Activated CD8-positive, alpha-beta T cell treated with anti-CD3 and anti-CD28 coated beads for 36 hours (primary cell): ENCODE data around the gene DDIAS. TPM values are rescaled to one million over a fixed set of nuclear protein-coding genes. Genes with fewer than 3 reads are reported as not detected.
"Not testable (repeated sequence)": the region's sequence is repeated elsewhere in the genome, so short reads cannot be mapped to it uniquely, and the experiment has no call there.

Source experiments
- ATAC-seq: fragments of 200-7000 bp; cut with Tn5 transposase; one replicate; pipeline ENCODE4 v1.10.0; 2021; ENCODE audit warnings: mild to moderate bottlenecking, moderate library complexity
- CTCF ChIA-PET: fragments of 350-600 bp; sonication (Branson Sonifier 250); formaldehyde crosslinking; loops from one replicate; lab custom pipeline; 2021; ENCODE audit warnings: antibody characterized with exemption; lab: Charles Lee
- POLR2A ChIA-PET: fragments of 350-600 bp; sonication (Branson Sonifier 250); formaldehyde crosslinking; loops from one replicate; lab custom pipeline; 2021; ENCODE audit warnings: antibody characterized with exemption; lab: Charles Lee
- DNase-seq: peaks from one replicate; pipeline ENCODE4 v3.0.0-alpha.2; 2020
- H3K27ac Mint-ChIP-seq: one replicate; pipeline ENCODE4 v1.8.0; 2021; ENCODE audit warnings: mild to moderate bottlenecking, mixed read lengths
- H3K27me3 Mint-ChIP-seq: one replicate; pipeline ENCODE4 v1.8.0; 2021; ENCODE audit warnings: mixed read lengths
- H3K36me3 Mint-ChIP-seq: one replicate; pipeline ENCODE4 v1.8.0; 2021; ENCODE audit warnings: low read depth, mixed read lengths
- H3K4me1 Mint-ChIP-seq: one replicate; pipeline ENCODE4 v1.8.0; 2021; ENCODE audit warnings: low read depth, mixed read lengths
- H3K4me3 Mint-ChIP-seq: one replicate; pipeline ENCODE4 v1.8.0; 2021; ENCODE audit warnings: mild to moderate bottlenecking, moderate library complexity, mixed read lengths
- H3K9me3 Mint-ChIP-seq: one replicate; pipeline ENCODE4 v1.8.0; 2021; ENCODE audit warnings: mixed read lengths
- intact Hi-C: fragments of 100-400 bp; cut with micrococcal nuclease; formaldehyde crosslinking; loops from one replicate; pipeline ENCODE4 v1.10.0; 2022
- total RNA-seq, 2 experiments: library from RNA; stranded (reverse); gene quantifications; one replicate each; pipeline ENCODE4 v1.2.3, GENCODE V29; 2021
- TF ChIP-seq, protein P1 (sequence below): fragments of 200-600 bp; IDR thresholded peaks from one replicate; pipeline ENCODE4 v1.8.0; 2022; ENCODE audit warnings: antibody characterized with exemption, mild to moderate bottlenecking

The DDIAS gene
- total RNA-seq, 2 experiments from 2014 or later = 19.5 to 22.3 TPM

DNA sequence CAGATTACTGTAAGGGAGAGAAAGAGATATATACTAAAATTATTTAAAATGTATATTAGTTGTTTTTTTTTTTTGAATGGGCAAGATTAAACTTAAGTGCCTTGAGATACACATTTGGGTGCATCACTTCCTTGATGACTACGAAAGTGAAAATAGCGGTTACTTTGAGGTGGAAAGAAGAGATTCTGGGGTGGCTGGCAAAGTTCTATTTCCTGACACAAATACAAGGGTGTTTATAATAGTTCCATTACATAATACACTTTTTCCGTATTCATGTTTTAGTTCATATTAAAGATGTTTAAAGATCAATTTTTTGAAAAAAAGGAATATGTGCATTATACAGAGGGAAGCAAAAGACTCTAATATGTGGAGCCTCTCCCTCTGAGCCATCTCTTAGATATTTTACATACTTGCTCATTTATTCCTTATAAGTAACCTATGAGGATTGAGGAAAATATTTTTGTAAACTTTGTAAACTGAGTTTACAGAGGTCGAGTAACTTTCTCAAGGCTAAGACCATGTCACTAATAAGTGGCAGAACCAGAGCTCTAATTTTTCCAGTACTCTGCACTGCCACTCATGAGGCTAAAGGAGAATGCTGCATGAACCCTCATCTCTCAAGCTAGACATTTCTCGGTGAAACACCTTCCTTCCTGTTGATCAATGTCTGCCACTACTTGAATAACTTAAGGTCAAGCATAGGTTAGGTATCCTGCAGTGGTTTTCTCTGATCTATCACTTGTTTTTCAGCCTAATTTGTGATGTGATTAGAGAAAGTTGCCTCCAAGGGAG is 58.6 kb downstream of the DDIAS start:
- TF ChIP-seq, protein P1, sequence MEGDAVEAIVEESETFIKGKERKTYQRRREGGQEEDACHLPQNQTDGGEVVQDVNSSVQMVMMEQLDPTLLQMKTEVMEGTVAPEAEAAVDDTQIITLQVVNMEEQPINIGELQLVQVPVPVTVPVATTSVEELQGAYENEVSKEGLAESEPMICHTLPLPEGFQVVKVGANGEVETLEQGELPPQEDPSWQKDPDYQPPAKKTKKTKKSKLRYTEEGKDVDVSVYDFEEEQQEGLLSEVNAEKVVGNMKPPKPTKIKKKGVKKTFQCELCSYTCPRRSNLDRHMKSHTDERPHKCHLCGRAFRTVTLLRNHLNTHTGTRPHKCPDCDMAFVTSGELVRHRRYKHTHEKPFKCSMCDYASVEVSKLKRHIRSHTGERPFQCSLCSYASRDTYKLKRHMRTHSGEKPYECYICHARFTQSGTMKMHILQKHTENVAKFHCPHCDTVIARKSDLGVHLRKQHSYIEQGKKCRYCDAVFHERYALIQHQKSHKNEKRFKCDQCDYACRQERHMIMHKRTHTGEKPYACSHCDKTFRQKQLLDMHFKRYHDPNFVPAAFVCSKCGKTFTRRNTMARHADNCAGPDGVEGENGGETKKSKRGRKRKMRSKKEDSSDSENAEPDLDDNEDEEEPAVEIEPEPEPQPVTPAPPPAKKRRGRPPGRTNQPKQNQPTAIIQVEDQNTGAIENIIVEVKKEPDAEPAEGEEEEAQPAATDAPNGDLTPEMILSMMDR = no peak
- ChIA-PET CTCF (interaction anchor here (1.0 to 1.2 kb wide), 3 partner anchors 39 to 289 kb away, joined by 3 read pairs; no protein-coding TSS in a partner anchor), POLR2A (interaction anchor here (1.0 to 3.0 kb wide), 6 partner anchors 29 to 112 kb away, joined by 3 to 15 read pairs (median 3); partner anchors contain the start of genes DDIAS, PRCP and RAB30)
- ATAC-seq (peak; percentile 82), DNase-seq (peak; percentile 65)
- H3K27me3 Mint-ChIP-seq = no peaks in the 10 kb centered on the region
- H3K27ac Mint-ChIP-seq = peak overlapping the region; percentile 62
- H3K36me3 Mint-ChIP-seq = peaks cover 33% of the 10 kb centered on the region
- intact Hi-C loops = loop anchor here (1.0 to 5.0 kb wide), 4 partner anchors 17 to 197 kb away; partner anchors contain the start of genes PCF11 and RAB30
- peaks cover 82% of the 10 kb centered on the region for H3K4me1 Mint-ChIP-seq
- H3K4me3 Mint-ChIP-seq = peak overlapping the region; percentile 42
- peaks cover 33% of the 10 kb centered on the region for H3K9me3 Mint-ChIP-seq

DNA sequence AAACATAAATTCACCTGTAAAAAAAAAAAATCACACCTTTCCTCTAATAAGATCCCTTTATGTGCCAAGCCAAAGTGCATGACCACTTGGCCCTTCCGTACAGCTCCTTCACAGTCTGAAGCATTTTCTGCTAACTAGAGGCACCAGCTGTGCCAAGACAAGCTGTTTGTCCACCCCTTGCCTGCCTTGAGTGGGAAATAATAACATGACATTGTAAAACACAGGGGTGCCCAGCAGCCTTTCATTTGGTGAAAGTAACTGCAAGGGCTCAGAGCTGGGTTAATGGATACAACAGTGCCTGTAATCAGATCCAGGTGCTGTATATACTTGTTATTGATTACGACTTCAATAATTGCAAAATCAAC is 59.2 kb downstream of the DDIAS start:
- ATAC-seq (no peak), DNase-seq (no peak)
- peaks cover 82% of the 10 kb centered on the region for H3K4me1 Mint-ChIP-seq
- H3K27ac Mint-ChIP-seq = peak overlapping the region; percentile 62
- ChIA-PET CTCF (interaction anchor here (1.0 to 1.5 kb wide), 4 partner anchors 14 to 288 kb away, joined by 3 to 4 read pairs (median 3); no protein-coding TSS in a partner anchor), POLR2A (interaction anchor here (0.6 to 2.0 kb wide), 3 partner anchors 60 to 153 kb away, joined by 4 to 5 read pairs (median 4); partner anchors contain the start of genes DDIAS, PRCP and RAB30)
- no peaks in the 10 kb centered on the region for H3K27me3 Mint-ChIP-seq
- peaks cover 30% of the 10 kb centered on the region for H3K9me3 Mint-ChIP-seq
- H3K36me3 Mint-ChIP-seq = peaks cover 27% of the 10 kb centered on the region
- intact Hi-C loops = loop anchor here (1.0 to 5.0 kb wide), 4 partner anchors 16 to 197 kb away; partner anchors contain the start of genes PCF11 and RAB30
- peak overlapping the region; percentile 42 for H3K4me3 Mint-ChIP-seq
- TF ChIP-seq, protein P1 = no peak

DNA sequence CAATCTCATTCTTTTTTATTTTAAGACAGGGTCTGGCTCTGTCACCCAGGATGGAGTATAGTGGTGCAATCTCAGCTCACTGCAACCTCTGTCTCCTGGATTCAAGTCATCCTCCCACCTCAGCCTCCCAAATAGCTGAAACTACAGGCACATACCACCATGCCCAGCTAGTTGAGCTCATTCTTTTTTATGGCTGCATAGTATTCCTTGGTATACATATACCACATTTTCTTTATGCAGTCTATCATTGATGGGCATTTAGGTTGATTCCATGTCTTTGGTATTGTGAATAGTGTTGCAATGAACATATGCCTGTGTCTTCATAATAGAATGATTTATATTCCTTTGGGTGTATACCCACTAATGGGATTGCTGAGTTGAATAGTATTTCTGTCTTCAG is 60.5 kb downstream of the DDIAS start:
- H3K4me3 Mint-ChIP-seq, ATAC-seq, DNase-seq, H3K27me3 Mint-ChIP-seq, H3K27ac Mint-ChIP-seq: not testable (repeated sequence)
- Mint-ChIP-seq H3K4me1 (peaks cover 77% of the 10 kb centered on the region), H3K36me3 (peaks cover 17% of the 10 kb centered on the region), H3K9me3 (peaks cover 24% of the 10 kb centered on the region)
- ChIA-PET POLR2A (interaction anchor here (0.6 to 1.4 kb wide), 2 partner anchors 61 to 194 kb away, joined by 3 to 4 read pairs; partner anchors contain the start of genes DDIAS and PRCP), CTCF (interaction anchor here (0.9 to 1.5 kb wide), 3 partner anchors 13 to 60 kb away, joined by 3 to 5 read pairs (median 4); partner anchors contain the start of gene DDIAS)
- intact Hi-C loops = loop anchor here (5.0 kb wide), 2 partner anchors 45 to 195 kb away; partner anchors contain the start of gene PCF11

DNA sequence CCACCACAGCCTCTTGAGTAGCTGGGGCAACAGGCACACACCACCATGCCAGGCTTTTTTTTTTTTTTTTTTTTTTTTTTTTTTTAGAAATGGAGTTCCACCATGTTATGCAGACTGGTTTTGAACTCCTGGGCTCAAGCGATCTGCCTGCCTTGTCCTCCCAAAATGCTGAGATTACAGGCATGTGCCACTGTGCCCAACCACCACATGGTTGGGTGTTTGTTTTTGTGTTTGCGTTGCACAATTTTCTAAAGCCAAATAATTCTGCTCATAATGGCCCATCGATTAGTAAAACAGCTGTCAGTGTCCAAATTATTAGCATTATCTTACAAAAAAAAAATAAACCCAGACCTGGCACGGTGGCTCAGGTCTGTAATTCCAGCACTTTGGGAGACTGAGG is 65.8 kb downstream of the DDIAS start:
- Mint-ChIP-seq H3K36me3 (peaks cover 7% of the 10 kb centered on the region), H3K9me3 (peaks cover 7% of the 10 kb centered on the region), H3K4me3 (no peak overlapping the region), H3K27ac (no peak overlapping the region), H3K27me3 (no peaks in the 10 kb centered on the region), H3K4me1 (peaks cover 66% of the 10 kb centered on the region)
- TF ChIP-seq, protein P1 = no peak
- POLR2A ChIA-PET = interaction anchor here (0.6 to 0.7 kb wide), 2 partner anchors 28 to 76 kb away, joined by 3 to 4 read pairs; no protein-coding TSS in a partner anchor
- ATAC-seq (no peak), DNase-seq (no peak)
- intact Hi-C loops = no loop called here
- CTCF ChIA-PET = no interaction called here

DNA sequence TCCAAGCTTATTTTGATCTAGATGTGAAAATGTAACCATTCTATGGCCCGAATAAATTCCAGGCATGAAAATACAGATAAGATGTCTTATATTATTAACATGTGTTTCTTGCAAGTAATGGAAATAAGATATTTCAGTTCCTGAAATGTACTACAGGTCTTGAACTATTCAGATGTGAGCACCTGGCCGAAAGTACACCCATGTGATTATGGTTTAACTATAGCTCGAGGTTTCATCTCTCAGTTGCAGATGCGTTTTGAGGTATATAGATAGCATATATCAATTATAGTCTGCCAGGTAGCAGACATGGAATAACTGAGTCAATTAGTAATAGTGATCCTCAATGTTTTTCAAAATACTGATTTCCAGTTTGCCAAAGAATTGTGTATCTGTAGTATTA is 68.3 kb downstream of the DDIAS start:
- ATAC-seq (peak; percentile 52), DNase-seq (no peak)
- Mint-ChIP-seq H3K36me3 (peaks cover 3% of the 10 kb centered on the region), H3K27ac (peak overlapping the region; percentile 28), H3K27me3 (no peaks in the 10 kb centered on the region), H3K9me3 (no peaks in the 10 kb centered on the region), H3K4me1 (peaks cover 59% of the 10 kb centered on the region), H3K4me3 (no peak overlapping the region)
- POLR2A ChIA-PET = interaction anchor here (0.9 kb wide), 1 partner anchor 68 kb away, joined by 3 read pairs; the partner anchor contains the start of gene DDIAS
- TF ChIP-seq, protein P1 = no peak
- intact Hi-C loops = no loop called here
- CTCF ChIA-PET = interaction anchor here (1.1 kb wide), 1 partner anchor 9 kb away, joined by 4 read pairs; no protein-coding TSS in a partner anchor

DNA sequence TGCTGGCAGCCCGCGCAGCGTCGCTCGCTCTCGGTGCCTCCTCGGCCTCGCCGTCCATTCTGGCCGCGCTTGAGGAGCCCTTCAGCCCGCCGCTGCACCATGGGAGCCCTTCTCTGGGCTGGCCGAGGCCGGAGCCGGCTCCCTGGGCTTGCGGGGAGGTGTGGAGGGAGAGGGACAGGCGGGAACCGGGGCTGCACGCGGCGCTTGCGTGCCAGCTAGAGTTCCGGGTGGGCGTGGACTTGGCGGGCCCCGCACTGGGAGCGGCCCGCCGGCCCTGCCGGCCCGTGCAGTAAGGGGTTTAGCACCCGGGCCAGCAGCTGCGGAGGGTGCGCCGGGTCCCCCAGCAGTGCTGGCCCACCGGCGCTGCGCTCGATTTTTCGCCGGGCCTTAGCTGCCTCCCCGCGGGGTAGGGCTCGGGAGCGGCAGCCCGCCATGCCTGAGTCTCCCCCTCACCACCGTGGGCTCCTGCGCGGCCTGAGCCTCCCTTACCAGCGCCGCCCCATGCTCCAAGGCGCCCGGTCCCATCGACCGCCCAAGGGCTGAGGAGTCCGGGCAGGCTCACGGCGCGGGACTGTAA is 69.1 kb downstream of the DDIAS start:
- H3K9me3 Mint-ChIP-seq, H3K27ac Mint-ChIP-seq, DNase-seq, POLR2A ChIA-PET, intact Hi-C loops, H3K4me3 Mint-ChIP-seq, H3K27me3 Mint-ChIP-seq, ATAC-seq, H3K36me3 Mint-ChIP-seq: not testable (repeated sequence)
- peaks cover 52% of the 10 kb centered on the region for H3K4me1 Mint-ChIP-seq
- CTCF ChIA-PET = interaction anchor here (0.8 kb wide), 1 partner anchor 11 kb away, joined by 3 read pairs; no protein-coding TSS in a partner anchor

DNA sequence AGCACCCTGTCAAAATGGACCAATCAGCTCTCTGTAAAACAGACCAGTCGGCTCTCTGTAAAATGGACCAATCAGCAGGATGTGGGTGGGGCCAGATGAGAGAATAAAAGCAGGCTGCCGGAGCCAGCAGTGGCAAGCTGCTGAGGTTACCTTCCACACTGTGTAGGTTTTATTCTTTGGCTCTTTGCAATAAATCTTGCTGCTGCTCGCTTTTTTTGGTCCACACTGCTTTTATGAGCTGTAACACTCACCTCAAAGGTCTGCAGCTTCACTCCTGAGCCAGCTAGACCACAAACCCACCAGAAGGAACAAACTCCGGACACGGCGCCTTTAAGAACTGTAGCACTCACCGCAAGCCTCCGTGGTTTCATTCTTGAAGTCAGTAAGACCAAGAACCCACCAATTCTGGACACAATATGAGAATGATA is 70.0 kb downstream of the DDIAS start:
- H3K4me3 Mint-ChIP-seq = peak overlapping the region; percentile 75
- peak overlapping the region; percentile 71 for H3K27ac Mint-ChIP-seq
- DNase-seq (peak; percentile 87), ATAC-seq (peak; percentile 74)
- H3K36me3 Mint-ChIP-seq, intact Hi-C loops, H3K9me3 Mint-ChIP-seq, H3K27me3 Mint-ChIP-seq: not testable (repeated sequence)
- POLR2A ChIA-PET = interaction anchor here (1.0 kb wide), 1 partner anchor 91 kb away, joined by 3 read pairs; no protein-coding TSS in a partner anchor
- H3K4me1 Mint-ChIP-seq = peaks cover 49% of the 10 kb centered on the region
- CTCF ChIA-PET = interaction anchor here (0.8 to 0.9 kb wide), 2 partner anchors 11 to 28 kb away, joined by 3 read pairs; no protein-coding TSS in a partner anchor
